ENCODE results near the gene ATP9A. TPM values are rescaled to one million over a fixed set of nuclear protein-coding genes. Genes with fewer than 3 reads are reported as not detected.

The ATP9A gene
- total and polyA plus RNA-seq, 2 of the 4 experiments (the other 2 are of a cell fraction): 10.6 to 22.4 TPM

GRCh38 chr20:51560042-51560441, 208.1 kb downstream of the ATP9A start:
- Histone ChIP-seq H3K56ac (ENCODE audit: extremely low read depth, insufficient read depth, low read length) (no peak overlapping the region), H2AK5ac (ENCODE audit: low read depth, low read length) (no peak overlapping the region), H3K4me1 (ENCODE audit: control insufficient read depth, insufficient read depth, low read length) (peaks cover 12% of the 10 kb centered on the region), H2BK20ac (ENCODE audit: low read depth, low read length) (no peak overlapping the region), H3K9ac (ENCODE audit: low read depth, low read length) (no peak overlapping the region), H2AFZ (replicated peaks; ENCODE audit: low read length, poor library complexity) (no peak overlapping the region), H2BK5ac (ENCODE audit: low read depth, low read length, poor library complexity, severe bottlenecking) (no peak overlapping the region), H3K18ac (ENCODE audit: low read depth, low read length) (no peak overlapping the region), H2BK120ac (ENCODE audit: low read depth, low read length) (no peak overlapping the region), H4K20me1 (ENCODE audit: insufficient read depth, low read length) (peaks cover 7% of the 10 kb centered on the region; the same call in 1 of the 2 replicates), H4K5ac (ENCODE audit: low read depth, low read length) (no peak overlapping the region), H3K27ac (ENCODE audit: insufficient read depth, low read length) (no peak overlapping the region), H3K79me1 (ENCODE audit: low read depth in 1 of 2, low read length in 2 of 2) (peaks cover 7 to 12% of the 10 kb centered on the region in 2 experiments; a peak in 2 of 4 replicates), H3K4me3 (ENCODE audit: insufficient read depth, low read depth, low read length) (no peak overlapping the region), H2BK15ac (ENCODE audit: low read depth, low read length) (no peak overlapping the region), H4K91ac (ENCODE audit: insufficient read depth, low read depth, low read length) (no peak overlapping the region), H3K27me3 (ENCODE audit: control insufficient read depth, insufficient read depth, low read length) (no peaks in the 10 kb centered on the region), H3K4me2 (ENCODE audit: low read depth, low read length) (no peak overlapping the region), H3K23ac (ENCODE audit: low read depth, low read length) (no peak overlapping the region; the same call in 1 of the 2 replicates), H4K8ac (ENCODE audit: low read depth in 2 of 2, low read length in 2 of 2) (no peak overlapping the region), H3K9me3 (ENCODE audit: control insufficient read depth, insufficient read depth, low read length) (no peaks in the 10 kb centered on the region), H3K9me1 (ENCODE audit: insufficient read depth, low read length) (peaks cover 4% of the 10 kb centered on the region), H3K4ac (ENCODE audit: low read depth, low read length) (no peak overlapping the region), H2AK9ac (replicated peaks; ENCODE audit: low read depth, low read length, poor library complexity) (no peak overlapping the region), H3K14ac (replicated peaks; ENCODE audit: low read depth, low read length) (no peak overlapping the region), H3K36me3 (ENCODE audit: control insufficient read depth, insufficient read depth, low read length) (no peaks in the 10 kb centered on the region; the same call in 1 of the 2 replicates)
- BruUV-seq (replicated peaks): no TSS peak
- intact Hi-C loops (cut with micrococcal nuclease) (loop anchor here (5.0 kb wide), 1 partner anchor 73 kb away; no protein-coding TSS in a partner anchor), in situ Hi-C loops (cut with MboI; ENCODE audit: low sequenced_read_pairs) (no loop called here), dilution Hi-C loops (cut with HindIII; ENCODE audit: low sequenced_read_pairs, unreplicated experiment) (no loop called here)
- TF ChIP-seq RAD21 (IDR thresholded peaks at IDR 0.05; ENCODE audit: low read length) (no peak), MAZ (IDR thresholded peaks at IDR 0.05; ENCODE audit: borderline replicate concordance, low read depth, low read length) (no peak), CHD1 (IDR thresholded peaks at IDR 0.05; ENCODE audit: low read depth, low read length) (no peak), SMC3 (IDR thresholded peaks at IDR 0.05; ENCODE audit: low read depth, low read length) (no peak), MAFK (IDR thresholded peaks at IDR 0.05; ENCODE audit: low read depth, low read length) (no peak), NFE2L2 (IDR thresholded peaks at IDR 0.05; ENCODE audit: low read depth, low read length) (no peak), RFX5 (IDR thresholded peaks at IDR 0.05; ENCODE audit: low read depth, low read length) (no peak), USF2 (IDR thresholded peaks at IDR 0.05; ENCODE audit: low read depth, low read length) (no peak), FOS (IDR thresholded peaks at IDR 0.05; ENCODE audit: low read depth, low read length) (no peak), RCOR1 (IDR thresholded peaks at IDR 0.05; ENCODE audit: insufficient replicate concordance, low read length) (no peak), BHLHE40 (IDR thresholded peaks at IDR 0.05; ENCODE audit: low read depth, low read length) (no peak), POLR2A (IDR thresholded peaks at IDR 0.05; ENCODE audit: low read depth, low read length) (no peak), MXI1 (IDR thresholded peaks at IDR 0.05; ENCODE audit: borderline replicate concordance, low read depth, low read length) (no peak), CEBPB (IDR thresholded peaks at IDR 0.05; ENCODE audit: low read depth, low read length) (no peak)
- TF ChIP-seq, protein P1, sequence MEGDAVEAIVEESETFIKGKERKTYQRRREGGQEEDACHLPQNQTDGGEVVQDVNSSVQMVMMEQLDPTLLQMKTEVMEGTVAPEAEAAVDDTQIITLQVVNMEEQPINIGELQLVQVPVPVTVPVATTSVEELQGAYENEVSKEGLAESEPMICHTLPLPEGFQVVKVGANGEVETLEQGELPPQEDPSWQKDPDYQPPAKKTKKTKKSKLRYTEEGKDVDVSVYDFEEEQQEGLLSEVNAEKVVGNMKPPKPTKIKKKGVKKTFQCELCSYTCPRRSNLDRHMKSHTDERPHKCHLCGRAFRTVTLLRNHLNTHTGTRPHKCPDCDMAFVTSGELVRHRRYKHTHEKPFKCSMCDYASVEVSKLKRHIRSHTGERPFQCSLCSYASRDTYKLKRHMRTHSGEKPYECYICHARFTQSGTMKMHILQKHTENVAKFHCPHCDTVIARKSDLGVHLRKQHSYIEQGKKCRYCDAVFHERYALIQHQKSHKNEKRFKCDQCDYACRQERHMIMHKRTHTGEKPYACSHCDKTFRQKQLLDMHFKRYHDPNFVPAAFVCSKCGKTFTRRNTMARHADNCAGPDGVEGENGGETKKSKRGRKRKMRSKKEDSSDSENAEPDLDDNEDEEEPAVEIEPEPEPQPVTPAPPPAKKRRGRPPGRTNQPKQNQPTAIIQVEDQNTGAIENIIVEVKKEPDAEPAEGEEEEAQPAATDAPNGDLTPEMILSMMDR (conservative IDR thresholded peaks at IDR 0.05; ENCODE audit: low read depth, low read length): no peak
- TF ChIP-seq, protein P2, sequence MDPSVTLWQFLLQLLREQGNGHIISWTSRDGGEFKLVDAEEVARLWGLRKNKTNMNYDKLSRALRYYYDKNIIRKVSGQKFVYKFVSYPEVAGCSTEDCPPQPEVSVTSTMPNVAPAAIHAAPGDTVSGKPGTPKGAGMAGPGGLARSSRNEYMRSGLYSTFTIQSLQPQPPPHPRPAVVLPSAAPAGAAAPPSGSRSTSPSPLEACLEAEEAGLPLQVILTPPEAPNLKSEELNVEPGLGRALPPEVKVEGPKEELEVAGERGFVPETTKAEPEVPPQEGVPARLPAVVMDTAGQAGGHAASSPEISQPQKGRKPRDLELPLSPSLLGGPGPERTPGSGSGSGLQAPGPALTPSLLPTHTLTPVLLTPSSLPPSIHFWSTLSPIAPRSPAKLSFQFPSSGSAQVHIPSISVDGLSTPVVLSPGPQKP (IDR thresholded peaks at IDR 0.05; ENCODE audit: borderline replicate concordance, low read depth, low read length): no peak
- no peak for ATAC-seq (ENCODE audit: low read depth)
- WGBS, 2 experiments (ENCODE audit: extremely low coverage in 2 of 2, insufficient read length in 1 of 2): no CpG with 5 or more reads among the region's 1 CpG
- DNase-seq: no peak
- ChIA-PET CTCF (no interaction called here), POLR2A (ENCODE audit: unreplicated experiment) (no interaction called here)
